Measurements from ENCODE around the gene GBP4.

Gene GBP4

GRCh38 chr1:89171067-89171438 lies 27.7 kb downstream of the GBP4 start:
- DNase-seq (ENCODE audit: low read depth, low spot score) = no peak

GRCh38 chr1:89170170-89171066 lies 28.3 kb downstream of the GBP4 start:
- DNase-seq (ENCODE audit: low read depth, low spot score) = no peak

GRCh38 chr1:89169166-89169565 lies 29.6 kb downstream of the GBP4 start:
- no peak for DNase-seq (ENCODE audit: low read depth, low spot score)

GRCh38 chr1:89167590-89168230 lies 31.0 kb downstream of the GBP4 start:
- no peak for DNase-seq (ENCODE audit: low read depth, low spot score)

GRCh38 chr1:89166705-89167104 lies 32.0 kb downstream of the GBP4 start:
- DNase-seq (ENCODE audit: low read depth, low spot score) = no peak

GRCh38 chr1:89165811-89166210 lies 32.9 kb downstream of the GBP4 start:
- DNase-seq (ENCODE audit: low read depth, low spot score) = no peak

GRCh38 chr1:89151047-89151446 lies 47.7 kb downstream of the GBP4 start:
- no peak for DNase-seq (ENCODE audit: low read depth, low spot score)

GRCh38 chr1:89149976-89150375 lies 48.8 kb downstream of the GBP4 start:
- no peak for DNase-seq (ENCODE audit: low read depth, low spot score)

- DNase-seq (ENCODE audit: low read depth, low spot score) = no peak
Measured at GRCh38 chr1:89149229-89149628, 49.5 kb downstream of the GBP4 start.

- no peak for DNase-seq (ENCODE audit: low read depth, low spot score)
Measured at GRCh38 chr1:89147678-89148658, 50.8 kb downstream of the GBP4 start.

GRCh38 chr1:89146721-89147120 lies 52.0 kb downstream of the GBP4 start:
- no peak for DNase-seq (ENCODE audit: low read depth, low spot score)

GRCh38 chr1:89143484-89143883 lies 55.3 kb downstream of the GBP4 start:
- no peak for DNase-seq (ENCODE audit: low read depth, low spot score)

- DNase-seq (ENCODE audit: low read depth, low spot score) = no peak
Measured at GRCh38 chr1:89142160-89142559, 56.6 kb downstream of the GBP4 start.

- no peak for DNase-seq (ENCODE audit: low read depth, low spot score)
Measured at GRCh38 chr1:89133747-89134146, 65.0 kb downstream of the GBP4 start.

Measured in activated CD4-positive, CD25-positive, alpha-beta regulatory T cell treated with anti-CD3 and anti-CD28 coated beads, Interleukin-2, amount 50 U/mL, for 16 hours (primary cell).